ENCODE measurements around the gene LPP.

The LPP gene

GRCh38 chr3:188662214-188662613 is 508.3 kb downstream of the LPP start:
- no peak for DNase-seq (ENCODE audit: low read depth in 2 of 2, low spot score in 1 of 2)

- DNase-seq (ENCODE audit: low read depth in 2 of 2, low spot score in 1 of 2), result no peak
Observed at GRCh38 chr3:188662795-188663194, 508.8 kb downstream of the LPP start.

GRCh38 chr3:188663839-188664238 is 509.9 kb downstream of the LPP start:
- DNase-seq (ENCODE audit: low read depth in 2 of 2, low spot score in 1 of 2), result no peak

- DNase-seq (ENCODE audit: low read depth in 2 of 2, low spot score in 1 of 2), result no peak
Observed at GRCh38 chr3:188664795-188665194, 510.8 kb downstream of the LPP start.

GRCh38 chr3:188667926-188668325 is 514.0 kb downstream of the LPP start:
- no peak for DNase-seq (ENCODE audit: low read depth in 2 of 2, low spot score in 1 of 2)

- DNase-seq (ENCODE audit: low read depth in 2 of 2, low spot score in 1 of 2), result no peak
Observed at GRCh38 chr3:188670446-188670845, 516.5 kb downstream of the LPP start.

- no peak for DNase-seq (ENCODE audit: low read depth in 2 of 2, low spot score in 1 of 2)
Observed at GRCh38 chr3:188671971-188672370, 518.0 kb downstream of the LPP start.

- DNase-seq (ENCODE audit: low read depth in 2 of 2, low spot score in 1 of 2), result no peak
Observed at GRCh38 chr3:188672840-188673239, 518.9 kb downstream of the LPP start.

- DNase-seq (ENCODE audit: low read depth in 2 of 2, low spot score in 1 of 2), result no peak
Observed at GRCh38 chr3:188673646-188674186, 519.8 kb downstream of the LPP start.

- no peak for DNase-seq (ENCODE audit: low read depth in 2 of 2, low spot score in 1 of 2)
Observed at GRCh38 chr3:188674595-188674994, 520.6 kb downstream of the LPP start.

- DNase-seq (ENCODE audit: low read depth in 2 of 2, low spot score in 1 of 2), result no peak
Observed at GRCh38 chr3:188677344-188677743, 523.4 kb downstream of the LPP start.

GRCh38 chr3:188680189-188680588 is 526.2 kb downstream of the LPP start:
- no peak for DNase-seq (ENCODE audit: low read depth in 2 of 2, low spot score in 1 of 2)

GRCh38 chr3:188680605-188681004 is 526.6 kb downstream of the LPP start:
- no peak for DNase-seq (ENCODE audit: low read depth in 2 of 2, low spot score in 1 of 2)

GRCh38 chr3:188682316-188682715 is 528.4 kb downstream of the LPP start:
- no peak for DNase-seq (ENCODE audit: low read depth in 2 of 2, low spot score in 1 of 2)

GRCh38 chr3:188683032-188683521 is 529.1 kb downstream of the LPP start:
- DNase-seq (ENCODE audit: low read depth in 2 of 2, low spot score in 1 of 2), result no peak

- no peak for DNase-seq (ENCODE audit: low read depth in 2 of 2, low spot score in 1 of 2)
Observed at GRCh38 chr3:188684276-188684675, 530.3 kb downstream of the LPP start.

- no peak for DNase-seq (ENCODE audit: low read depth in 2 of 2, low spot score in 1 of 2)
Observed at GRCh38 chr3:188685789-188686188, 531.8 kb downstream of the LPP start.

GRCh38 chr3:188686324-188686723 is 532.4 kb downstream of the LPP start:
- no peak for DNase-seq (ENCODE audit: low read depth in 2 of 2, low spot score in 1 of 2)

- DNase-seq (ENCODE audit: low read depth in 2 of 2, low spot score in 1 of 2), result no peak
Observed at GRCh38 chr3:188687389-188687788, 533.4 kb downstream of the LPP start.

GRCh38 chr3:188689101-188689574 is 535.2 kb downstream of the LPP start:
- DNase-seq (ENCODE audit: low read depth in 2 of 2, low spot score in 1 of 2), result no peak

- no peak for DNase-seq (ENCODE audit: low read depth in 2 of 2, low spot score in 1 of 2)
Observed at GRCh38 chr3:188690064-188690463, 536.1 kb downstream of the LPP start.

- DNase-seq (ENCODE audit: low read depth in 2 of 2, low spot score in 1 of 2), result no peak
Observed at GRCh38 chr3:188691004-188691403, 537.0 kb downstream of the LPP start.

GRCh38 chr3:188691665-188692064 is 537.7 kb downstream of the LPP start:
- DNase-seq (ENCODE audit: low read depth in 2 of 2, low spot score in 1 of 2), result no peak

All from stimulated activated CD8-positive, alpha-beta memory T cell treated with anti-CD3 and anti-CD28 coated beads, Interleukin-4, amount 100 ng/mL, for 4 hours (primary cell).